ENCODE data around the gene RALGAPA2.
A peak's percentile ranks its signal among the peaks of the same experiment; 100 is the strongest.

RALGAPA2 gene

DNA sequence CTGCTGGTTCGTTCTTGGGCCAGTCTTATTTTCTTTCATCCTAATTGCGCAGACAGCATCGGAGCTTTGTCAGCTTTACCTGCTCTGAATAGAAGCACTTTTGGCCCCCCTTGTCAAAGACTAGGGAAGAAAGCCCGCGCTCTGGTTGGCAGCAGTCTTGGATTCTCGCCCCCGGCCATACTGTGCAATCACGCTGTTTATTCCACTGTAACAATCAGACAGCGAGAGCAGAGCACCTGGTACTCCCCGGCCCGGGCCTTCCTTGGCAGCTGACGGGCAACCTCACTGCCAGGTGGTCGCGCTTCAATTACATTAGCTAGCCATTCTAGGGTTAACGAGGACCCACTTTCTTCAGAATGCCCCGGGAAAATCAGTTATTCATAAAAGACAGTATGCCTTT is 272.0 kb downstream of the RALGAPA2 start:
- FAIRE-seq (no peak), DNase-seq (ENCODE audit: insufficient read length, low spot score) (no peak)
- no peak for TF ChIP-seq POLR2A (IDR thresholded peaks at IDR 0.05; ENCODE audit: low read depth, low read length)

DNA sequence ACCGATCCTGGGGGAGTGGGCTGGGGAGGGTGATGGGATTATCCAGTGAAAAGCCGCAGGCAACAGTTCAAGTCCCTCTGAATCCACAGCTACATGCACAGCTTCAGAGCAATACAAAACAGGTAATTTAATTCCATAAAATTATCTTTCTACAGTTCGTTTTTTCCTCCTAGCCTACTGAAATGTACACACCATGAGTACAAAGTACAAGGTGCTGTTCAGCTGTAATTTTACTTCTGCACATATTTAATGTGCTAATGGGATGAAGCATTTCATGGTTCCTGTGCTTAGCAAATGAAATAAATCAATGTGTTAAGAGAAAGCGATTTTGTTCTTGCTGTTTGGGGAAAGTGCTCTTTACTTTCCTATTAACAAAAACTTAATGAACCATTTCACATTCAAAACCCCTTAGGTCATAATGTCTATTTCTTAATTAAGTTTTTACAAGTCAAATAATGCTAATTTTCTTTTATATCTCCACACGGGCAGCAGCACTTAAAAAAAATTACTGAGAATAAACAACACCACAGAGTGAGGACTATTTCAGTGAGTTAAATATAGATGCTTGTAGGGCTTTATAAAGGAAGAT is 272.7 kb downstream of the RALGAPA2 start:
- TF ChIP-seq POLR2A (IDR thresholded peaks at IDR 0.05; ENCODE audit: low read depth, low read length), result no peak
- FAIRE-seq (no peak), DNase-seq (ENCODE audit: insufficient read length, low spot score) (no peak)

DNA sequence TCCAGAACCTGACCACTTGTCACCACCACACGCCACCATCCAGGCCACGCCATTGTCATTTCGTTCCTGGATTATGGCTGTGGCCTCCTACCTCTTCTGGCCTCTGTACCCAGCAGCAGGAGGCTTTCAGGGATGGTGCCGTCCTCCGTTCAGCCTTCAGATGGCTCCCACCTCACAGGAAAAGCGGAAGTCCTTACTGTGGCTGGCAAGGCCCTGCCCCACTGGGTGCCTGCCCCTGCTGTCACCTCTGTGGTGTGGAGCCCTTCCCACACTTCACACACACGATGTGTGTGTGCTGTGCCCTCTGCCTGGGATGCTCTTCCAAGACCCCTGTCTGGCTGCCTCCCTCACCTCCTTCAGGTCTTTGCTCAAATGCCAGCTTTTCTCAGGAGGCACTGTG is 275.1 kb downstream of the RALGAPA2 start:
- no peak for TF ChIP-seq POLR2A (IDR thresholded peaks at IDR 0.05; ENCODE audit: low read depth, low read length)
- FAIRE-seq, result no peak
- no peak for DNase-seq (ENCODE audit: insufficient read length, low spot score)

DNA sequence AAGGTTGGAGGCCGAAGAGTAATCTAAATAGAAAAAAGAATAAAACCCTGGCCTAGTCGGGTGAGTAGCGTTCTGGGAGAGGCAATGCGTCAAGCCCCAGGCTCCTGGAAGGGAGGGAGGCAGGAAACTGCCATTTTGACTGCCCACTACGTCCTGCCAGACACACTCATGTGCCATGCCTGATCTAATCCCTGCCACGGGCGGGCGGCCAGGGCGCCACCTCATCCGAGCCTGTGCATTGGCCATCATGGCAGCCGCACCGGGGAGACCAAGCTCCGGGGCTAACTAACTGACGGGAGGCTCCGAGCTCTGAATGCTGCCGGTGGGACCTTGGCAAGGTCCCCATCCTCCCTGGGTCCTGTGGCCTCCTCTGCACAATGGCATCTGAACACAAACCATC is 275.8 kb downstream of the RALGAPA2 start:
- no peak for TF ChIP-seq POLR2A (IDR thresholded peaks at IDR 0.05; ENCODE audit: low read depth, low read length)
- FAIRE-seq (no peak), DNase-seq (ENCODE audit: insufficient read length, low spot score) (no peak)

DNA sequence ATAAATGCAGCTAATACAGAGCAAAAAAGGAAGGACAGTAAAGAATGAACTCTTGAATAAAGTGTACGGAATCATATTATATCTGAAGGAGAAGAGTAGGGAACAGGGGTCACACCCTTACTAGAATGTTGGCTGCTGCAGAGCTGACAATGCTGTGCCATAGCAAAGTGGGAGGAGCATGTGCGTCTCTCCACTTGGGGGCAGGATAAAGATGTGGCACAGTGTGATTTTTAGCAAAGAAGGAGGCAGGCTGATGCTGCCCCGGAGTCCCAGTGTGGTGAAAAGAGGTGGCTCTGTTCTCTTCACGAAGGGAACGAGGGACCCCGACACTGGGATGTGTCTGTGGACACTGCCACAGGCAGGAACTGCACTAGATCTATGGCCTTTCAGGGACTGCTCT is 277.0 kb downstream of the RALGAPA2 start:
- no peak for TF ChIP-seq POLR2A (IDR thresholded peaks at IDR 0.05; ENCODE audit: low read depth, low read length)
- FAIRE-seq (no peak), DNase-seq (ENCODE audit: insufficient read length, low spot score) (no peak)

DNA sequence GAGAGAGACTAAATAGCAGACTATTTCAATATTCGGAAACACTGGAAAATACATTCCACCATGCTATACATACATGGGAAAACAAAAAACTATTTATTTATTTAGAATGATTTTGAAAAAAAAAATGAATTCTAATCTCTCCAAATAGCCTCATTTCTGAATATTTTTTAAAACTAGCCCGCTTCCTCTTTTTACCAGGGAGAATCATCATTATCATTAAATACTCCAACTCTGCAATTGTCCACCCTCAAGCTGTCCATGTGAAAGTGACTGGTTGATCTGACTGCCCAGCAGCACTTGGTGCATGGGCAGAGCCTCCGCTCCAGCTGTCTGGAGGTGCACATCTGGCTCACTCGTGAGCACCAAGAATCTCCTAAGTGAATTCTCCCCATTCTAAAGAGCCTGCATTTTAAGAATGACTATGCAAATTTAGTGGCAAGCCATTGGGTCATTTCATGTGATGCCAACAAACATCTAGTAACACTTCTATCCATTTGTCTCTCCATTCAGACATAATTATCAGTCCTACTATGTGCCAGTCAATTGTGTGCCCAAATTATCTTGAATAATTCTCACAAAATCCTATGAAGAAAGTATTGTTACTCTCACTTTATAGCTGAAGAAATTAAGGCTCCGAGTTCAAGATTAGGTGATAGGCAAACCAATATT is 279.7 kb downstream of the RALGAPA2 start:
- FAIRE-seq (no peak), DNase-seq (ENCODE audit: insufficient read length, low spot score) (no peak)
- TF ChIP-seq POLR2A (IDR thresholded peaks at IDR 0.05; ENCODE audit: low read depth, low read length), result no peak

DNA sequence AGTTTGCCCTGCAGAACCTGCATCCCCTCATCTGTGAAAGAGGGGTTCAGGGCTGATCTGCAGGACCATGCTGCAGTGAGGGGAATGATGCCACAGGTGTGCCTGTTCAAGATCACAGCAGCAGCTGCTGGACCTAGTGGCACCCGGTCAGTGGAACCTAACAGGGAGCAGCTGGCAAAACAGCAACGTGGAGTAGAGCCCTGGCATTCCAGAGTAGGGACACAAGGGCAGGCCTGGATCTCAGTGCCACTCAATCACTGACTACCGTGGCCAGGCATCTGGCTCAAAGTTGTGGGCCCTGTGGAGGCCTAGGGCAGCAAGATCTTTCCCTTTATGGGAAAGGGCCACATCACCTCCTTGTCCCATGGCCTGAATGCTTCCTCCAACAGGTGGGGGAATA is 282.4 kb downstream of the RALGAPA2 start:
- DNase-seq (ENCODE audit: insufficient read length, low spot score) (no peak), FAIRE-seq (no peak)
- 0 out of 2 replicates have a peak, but pooled peaks have one; percentile 15 for TF ChIP-seq POLR2A (IDR thresholded peaks at IDR 0.05; ENCODE audit: low read depth, low read length)

DNA sequence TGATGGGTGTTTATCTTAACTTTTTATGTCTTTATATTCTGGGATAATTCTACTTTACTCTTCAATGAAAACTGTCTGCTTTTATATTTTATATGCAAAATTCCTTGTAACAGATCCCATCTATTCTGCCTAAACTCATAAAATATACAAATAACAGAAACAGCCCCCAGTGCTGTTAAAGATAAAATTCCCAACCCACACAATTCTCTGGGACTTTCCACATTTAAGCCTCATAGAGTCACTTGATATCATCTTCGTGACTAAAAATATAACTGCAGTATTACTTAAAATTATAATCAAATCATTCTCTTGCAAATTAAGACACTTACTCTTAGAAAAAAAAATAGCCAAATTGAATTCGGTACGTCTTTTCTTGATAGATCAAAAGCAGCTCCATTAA is 284.4 kb downstream of the RALGAPA2 start:
- DNase-seq (ENCODE audit: insufficient read length, low spot score) (no peak), FAIRE-seq (no peak)
- no peak for TF ChIP-seq POLR2A (IDR thresholded peaks at IDR 0.05; ENCODE audit: low read depth, low read length)

DNA sequence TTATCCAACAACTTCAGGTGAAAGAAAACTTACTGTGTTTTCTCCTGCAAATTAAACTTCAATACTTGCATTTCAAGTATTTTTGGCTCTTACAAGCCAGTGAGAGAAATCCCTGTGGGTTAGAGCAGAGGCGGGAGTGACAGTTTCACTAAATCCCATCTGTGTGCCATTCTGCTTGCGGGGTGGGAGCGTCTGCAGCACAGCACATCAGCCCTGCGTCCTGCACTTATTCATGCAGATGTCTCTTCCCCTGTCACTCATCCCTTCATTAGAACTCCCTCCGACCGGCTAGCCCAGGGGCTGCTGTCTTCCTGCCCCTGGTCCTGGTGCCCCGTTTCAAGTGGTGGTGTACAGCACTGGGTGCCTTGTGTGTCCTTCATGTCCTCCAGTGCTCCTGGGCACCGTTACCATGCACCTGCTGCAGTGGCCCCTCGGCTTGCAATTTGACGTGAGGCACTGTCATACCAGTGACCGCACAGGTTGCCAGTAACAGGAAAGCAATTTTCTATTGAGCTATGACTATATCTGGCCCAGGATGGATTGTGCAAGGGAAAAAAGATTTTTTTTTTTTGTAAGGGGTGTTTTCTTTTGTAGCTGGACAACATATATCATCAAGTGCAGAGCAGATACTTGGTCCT is 285.1 kb downstream of the RALGAPA2 start:
- no peak for FAIRE-seq
- DNase-seq (ENCODE audit: insufficient read length, low spot score), result no peak
- no peak for TF ChIP-seq POLR2A (IDR thresholded peaks at IDR 0.05; ENCODE audit: low read depth, low read length)

DNA sequence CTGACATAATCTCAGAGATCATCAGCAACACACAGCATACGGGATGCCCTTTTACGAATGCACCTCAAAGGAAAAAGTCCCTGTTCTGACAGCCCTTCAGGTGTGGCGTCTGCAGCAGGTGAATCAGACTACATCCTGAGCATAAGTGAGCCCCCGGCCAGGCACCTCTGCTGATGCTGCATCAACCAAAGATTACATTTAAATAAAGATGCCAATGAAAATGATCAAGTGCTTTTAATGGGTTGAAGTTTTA is 285.9 kb downstream of the RALGAPA2 start:
- no peak for DNase-seq (ENCODE audit: insufficient read length, low spot score)
- FAIRE-seq, result no peak
- TF ChIP-seq POLR2A (IDR thresholded peaks at IDR 0.05; ENCODE audit: low read depth, low read length), result no peak

DNA sequence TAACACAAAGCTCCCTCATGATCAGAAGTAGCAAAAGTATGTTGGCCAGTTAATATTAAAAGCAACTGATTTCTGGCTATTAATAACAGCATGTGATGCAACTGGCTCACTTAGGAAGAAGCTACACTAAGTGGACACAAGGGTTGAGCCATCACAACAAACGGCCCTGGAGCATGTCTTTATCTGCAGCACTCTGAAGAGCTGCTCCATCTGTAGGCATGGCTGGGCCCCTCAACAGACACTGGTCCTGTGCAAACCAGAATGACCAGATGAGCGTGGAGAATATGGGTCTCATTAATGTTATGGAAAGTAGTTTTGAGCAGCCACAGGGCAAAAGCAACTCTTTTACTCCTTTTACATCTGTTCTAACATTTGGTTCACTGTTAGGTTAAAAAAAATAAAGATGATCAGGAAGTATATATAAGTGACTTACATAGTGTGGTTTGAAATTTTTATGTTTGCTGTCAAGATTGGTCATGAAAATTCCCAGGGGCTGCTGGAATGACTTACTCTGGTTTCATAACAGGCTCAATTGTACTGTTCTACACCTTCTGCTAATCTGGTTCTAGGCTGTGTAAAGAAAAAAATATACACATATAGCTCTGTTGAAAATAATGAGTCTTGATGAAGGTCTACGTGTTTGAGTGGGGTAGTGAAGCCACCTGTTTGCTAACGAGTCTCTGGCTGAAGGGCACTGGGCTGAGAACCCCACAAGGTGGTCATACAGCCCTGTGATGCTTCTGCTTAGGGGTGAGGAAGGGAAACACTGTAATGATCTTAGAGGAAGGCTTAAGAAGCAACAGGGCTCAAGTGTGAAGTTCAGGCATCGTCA is 286.4 kb downstream of the RALGAPA2 start:
- no peak for TF ChIP-seq POLR2A (IDR thresholded peaks at IDR 0.05; ENCODE audit: low read depth, low read length)
- FAIRE-seq, result no peak
- DNase-seq (ENCODE audit: insufficient read length, low spot score), result no peak

DNA sequence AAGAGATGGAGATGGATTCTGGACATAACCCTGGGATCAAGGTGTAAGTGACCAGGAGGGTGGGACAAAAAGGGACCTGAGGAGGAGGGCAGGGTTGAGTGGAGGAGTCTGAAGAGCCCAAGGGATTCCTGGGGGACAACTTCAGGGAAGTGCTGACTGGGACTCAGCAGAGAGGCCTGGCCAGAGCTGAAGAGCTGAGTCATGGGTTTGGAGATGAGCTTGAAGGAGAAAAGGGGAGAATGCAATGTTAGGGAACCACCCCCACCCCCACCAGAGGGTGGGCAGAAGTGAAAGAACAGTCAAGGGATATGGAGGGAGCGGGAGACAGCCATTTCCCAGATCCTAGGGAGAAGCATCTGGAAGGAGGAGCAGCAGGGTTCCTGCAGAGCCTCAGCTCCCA is 289.3 kb downstream of the RALGAPA2 start:
- FAIRE-seq (no peak), DNase-seq (ENCODE audit: insufficient read length, low spot score) (no peak)
- TF ChIP-seq POLR2A (IDR thresholded peaks at IDR 0.05; ENCODE audit: low read depth, low read length), result no peak

DNA sequence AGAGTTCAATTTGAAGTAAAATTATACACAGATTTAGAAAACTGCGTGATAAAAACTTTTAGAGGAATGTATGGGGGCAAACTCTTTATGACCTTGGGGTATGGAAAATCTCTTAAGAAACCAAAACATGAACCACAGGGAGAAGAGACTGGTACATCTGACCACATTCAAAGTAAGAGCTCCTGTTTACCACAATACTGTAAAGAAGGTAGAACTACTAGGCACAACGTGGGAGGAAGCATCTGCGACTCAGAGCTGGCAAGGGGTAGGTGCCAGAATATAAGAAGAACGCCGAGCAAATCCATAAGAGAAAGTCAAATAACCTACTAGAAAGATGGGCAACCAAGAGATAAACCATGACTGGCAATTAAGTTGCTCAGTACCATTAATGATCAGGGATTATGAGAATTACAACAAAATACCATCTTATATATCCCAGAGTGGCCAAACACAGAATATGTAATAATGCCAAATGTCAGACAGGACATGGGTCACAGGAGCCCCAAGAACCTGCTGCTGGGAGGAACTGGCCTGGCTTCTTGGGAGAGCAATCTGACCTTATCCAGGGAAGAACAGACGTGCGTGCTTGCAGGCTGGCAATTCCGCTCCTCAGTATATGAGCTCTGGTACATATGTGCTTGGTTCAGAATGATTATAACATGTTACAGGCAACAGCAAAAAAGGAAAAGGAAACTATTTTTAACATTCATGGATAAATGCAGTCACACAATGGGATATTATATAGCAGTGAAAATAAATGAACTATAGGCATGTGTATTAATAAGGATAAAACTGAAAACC is 294.4 kb downstream of the RALGAPA2 start:
- TF ChIP-seq POLR2A (IDR thresholded peaks at IDR 0.05; ENCODE audit: low read depth, low read length), result no peak
- FAIRE-seq (no peak), DNase-seq (ENCODE audit: insufficient read length, low spot score) (no peak)

DNA sequence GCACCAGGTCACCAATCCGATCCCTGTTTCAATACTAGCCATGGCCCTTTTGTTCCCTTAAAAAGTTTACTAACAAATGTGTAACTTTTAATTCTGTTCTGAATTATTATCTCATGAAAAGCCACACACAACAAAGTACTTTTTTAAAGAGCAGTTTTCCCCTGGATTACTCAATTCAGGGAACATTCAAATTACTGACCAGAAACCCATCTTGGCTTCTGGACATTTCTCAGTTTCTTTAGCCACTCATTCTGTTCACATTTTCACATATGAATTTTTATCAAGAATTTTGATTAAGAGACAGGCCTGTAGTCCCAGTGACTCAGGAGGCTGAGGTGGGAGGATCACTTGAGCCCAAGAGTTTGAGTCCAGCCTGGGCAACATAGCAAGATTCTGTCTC is 297.1 kb downstream of the RALGAPA2 start:
- DNase-seq (ENCODE audit: insufficient read length, low spot score), result no peak

More for the DNA sequence above, 297.1 kb downstream of the RALGAPA2 start:
- FAIRE-seq, result no peak
- no peak for TF ChIP-seq POLR2A (IDR thresholded peaks at IDR 0.05; ENCODE audit: low read depth, low read length)

Data from H54 (cell line).